ENCODE data around the gene KRT73.

The KRT73 gene

GRCh38 chr12:52645120-52645761 lies 26.9 kb upstream of the KRT73 start:
- DNase-seq (ENCODE audit: low read depth): peak; percentile 22

- no peak for DNase-seq (ENCODE audit: low read depth)
These were observed 25.7 kb upstream of the KRT73 start for GRCh38 chr12:52644078-52644415.

GRCh38 chr12:52643233-52644077 lies 25.1 kb upstream of the KRT73 start:
- no peak for DNase-seq (ENCODE audit: low read depth)

- DNase-seq (ENCODE audit: low read depth): no peak
These were observed 23.1 kb upstream of the KRT73 start for GRCh38 chr12:52641468-52641867.

GRCh38 chr12:52637299-52637698 lies 18.9 kb upstream of the KRT73 start:
- no peak for DNase-seq (ENCODE audit: low read depth)

GRCh38 chr12:52636592-52637258 lies 18.4 kb upstream of the KRT73 start:
- no peak for DNase-seq (ENCODE audit: low read depth)

- DNase-seq (ENCODE audit: low read depth): no peak
These were observed 17.8 kb upstream of the KRT73 start for GRCh38 chr12:52636189-52636588.

GRCh38 chr12:52634266-52635056 lies 16.1 kb upstream of the KRT73 start:
- no peak for DNase-seq (ENCODE audit: low read depth)

- no peak for DNase-seq (ENCODE audit: low read depth)
These were observed 15.0 kb upstream of the KRT73 start for GRCh38 chr12:52633383-52633782.

GRCh38 chr12:52632656-52633055 lies 14.3 kb upstream of the KRT73 start:
- no peak for DNase-seq (ENCODE audit: low read depth)

GRCh38 chr12:52631676-52632459 lies 13.5 kb upstream of the KRT73 start:
- DNase-seq (ENCODE audit: low read depth): no peak

GRCh38 chr12:52631264-52631663 lies 12.9 kb upstream of the KRT73 start:
- DNase-seq (ENCODE audit: low read depth): no peak

GRCh38 chr12:52630599-52631200 lies 12.3 kb upstream of the KRT73 start:
- no peak for DNase-seq (ENCODE audit: low read depth)

- no peak for DNase-seq (ENCODE audit: low read depth)
These were observed 11.7 kb upstream of the KRT73 start for GRCh38 chr12:52630008-52630500.

- no peak for DNase-seq (ENCODE audit: low read depth)
These were observed 11.1 kb upstream of the KRT73 start for GRCh38 chr12:52629281-52630007.

- DNase-seq (ENCODE audit: low read depth): no peak
These were observed 10.5 kb upstream of the KRT73 start for GRCh38 chr12:52628841-52629240.

- no peak for DNase-seq (ENCODE audit: low read depth)
These were observed 9.8 kb upstream of the KRT73 start for GRCh38 chr12:52628111-52628507.

GRCh38 chr12:52627395-52628110 lies 9.2 kb upstream of the KRT73 start:
- no peak for DNase-seq (ENCODE audit: low read depth)

GRCh38 chr12:52622349-52622748 lies 4.0 kb upstream of the KRT73 start:
- DNase-seq (ENCODE audit: low read depth): no peak

GRCh38 chr12:52618866-52619265 lies 507 bp upstream of the KRT73 start:
- no peak for DNase-seq (ENCODE audit: low read depth)
